HEK293 (cell line): ENCODE measurements around the gene SLC9C1.

ENCODE experiments used
- BCL11B ChIP-seq: fragments of 450-650 bp; formaldehyde crosslinking; IDR thresholded peaks from 2 replicates; pipeline ENCODE4 v1.5.1; 2016; ENCODE audit warnings: low read depth, missing biosample characterization, missing genetic modification characterization
- CTCF ChIP-seq: fragments of 450-650 bp; formaldehyde crosslinking; IDR thresholded peaks from 2 replicates; pipeline ENCODE4 v1.5.1; 2016; ENCODE audit warnings: missing biosample characterization, missing genetic modification characterization
- MEIS1 ChIP-seq: sonication (generic); formaldehyde crosslinking; IDR thresholded peaks from 2 replicates; pipeline ENCODE4 v1.8.1; 2022; ENCODE audit warnings: missing genetic modification reagents, mild to moderate bottlenecking, borderline replicate concordance
- MYNN ChIP-seq: fragments of 450-650 bp; formaldehyde crosslinking; IDR thresholded peaks from 2 replicates; pipeline ENCODE4 v1.5.1; 2016; ENCODE audit warnings: missing biosample characterization, missing genetic modification characterization, borderline replicate concordance
- REST ChIP-seq: fragments of 450-650 bp; formaldehyde crosslinking; IDR thresholded peaks from 2 replicates; pipeline ENCODE4 v1.5.1; 2016; ENCODE audit warnings: missing biosample characterization, missing genetic modification characterization
- SP2 ChIP-seq: fragments of 450-650 bp; formaldehyde crosslinking; IDR thresholded peaks from 2 replicates; pipeline ENCODE4 v1.5.1; 2016; ENCODE audit warnings: missing biosample characterization, missing genetic modification characterization
- TCF7L2 ChIP-seq: IDR thresholded peaks from 2 replicates; pipeline ENCODE4 v1.6.1; 2011; ENCODE audit warnings: low read depth, mild to moderate bottlenecking, inconsistent platforms, low read length, moderate library complexity, borderline replicate concordance
- YY1 ChIP-seq: fragments of 450-650 bp; formaldehyde crosslinking; IDR thresholded peaks from 2 replicates; pipeline ENCODE4 v1.5.1; 2018; ENCODE audit warnings: missing biosample characterization, missing genetic modification characterization
- ZBTB1 ChIP-seq: fragments of 450-650 bp; formaldehyde crosslinking; IDR thresholded peaks from 2 replicates; pipeline ENCODE4 v1.5.1; 2016; ENCODE audit warnings: missing biosample characterization, missing genetic modification characterization
- ZBTB49 ChIP-seq: fragments of 450-650 bp; formaldehyde crosslinking; IDR thresholded peaks from 2 replicates; pipeline ENCODE4 v1.5.1; 2016; ENCODE audit warnings: missing biosample characterization, missing genetic modification characterization, low read depth
- ZNF23 ChIP-seq: fragments of 450-650 bp; formaldehyde crosslinking; IDR thresholded peaks from 2 replicates; pipeline ENCODE4 v1.5.1; 2016; ENCODE audit warnings: missing biosample characterization, missing genetic modification characterization, borderline replicate concordance
- ZNF239 ChIP-seq: fragments of 450-650 bp; formaldehyde crosslinking; IDR thresholded peaks from 2 replicates; pipeline ENCODE4 v1.5.1; 2016; ENCODE audit warnings: missing biosample characterization, missing genetic modification characterization
- ZSCAN5A ChIP-seq: fragments of 450-650 bp; formaldehyde crosslinking; IDR thresholded peaks from 2 replicates; pipeline ENCODE4 v1.5.1; 2016; ENCODE audit warnings: missing biosample characterization, missing genetic modification characterization

- no peak for TF ChIP-seq CTCF (tag by site-specific recombination)
- TF ChIP-seq BCL11B (tag by site-specific recombination) = no peak
- TF ChIP-seq ZBTB1 (tag by site-specific recombination) = no peak
- TF ChIP-seq SP2 (tag by site-specific recombination) = no peak
- TF ChIP-seq MYNN (tag by site-specific recombination) = no peak
- TF ChIP-seq ZBTB49 (tag by site-specific recombination) = no peak
- no peak for TF ChIP-seq TCF7L2
- no peak for TF ChIP-seq YY1 (tag by site-specific recombination)
- no peak for TF ChIP-seq ZSCAN5A (tag by site-specific recombination)
- TF ChIP-seq REST = no peak
- no peak for TF ChIP-seq ZNF23
- no peak for TF ChIP-seq MEIS1
- no peak for TF ChIP-seq ZNF239 (tag by site-specific recombination)
Observed at GRCh38 chr3:112307557-112307956, 13.5 kb upstream of the SLC9C1 start.
